Stimulated activated naive CD8-positive, alpha-beta T cell treated with anti-CD3 and anti-CD28 coated beads, Interleukin-15, amount 100 ng/mL, for 72 hours (primary cell): Measurements from ENCODE around the gene KRT38.
A peak's percentile ranks its signal among the peaks of the same experiment; 100 is the strongest.
"Not testable (repeated sequence)": the region's sequence is repeated elsewhere in the genome, so short reads cannot be mapped to it uniquely, and the experiment has no call there.

ENCODE experiments used
- ATAC-seq: fragments of 150-1000 bp; cut with Tn5 transposase; 2 replicates; pipeline ENCODE4 v1.10.0; 2021; ENCODE audit warnings: mild to moderate bottlenecking, moderate library complexity
- DNase-seq, 2 donors: peaks; one replicate each; pipeline ENCODE4 v3.0.0; 2021 to 2022
- H3K27ac Mint-ChIP-seq, 2 donors: one replicate each; pipeline ENCODE4 v1.8.0; 2022; ENCODE audit warnings: mild to moderate bottlenecking in 2 of 2, mixed read lengths in 2 of 2, moderate library complexity in 2 of 2
- H3K27me3 Mint-ChIP-seq: one replicate; pipeline ENCODE4 v1.8.0; 2022; ENCODE audit warnings: mixed read lengths
- H3K4me1 Mint-ChIP-seq: one replicate; pipeline ENCODE4 v1.8.0; 2022; ENCODE audit warnings: mild to moderate bottlenecking, mixed read lengths
- H3K4me3 Mint-ChIP-seq, 2 donors: one replicate each; pipeline ENCODE4 v1.8.0; 2022; ENCODE audit warnings: mild to moderate bottlenecking in 2 of 2, mixed read lengths in 2 of 2, moderate library complexity in 1 of 2
- H3K9me3 Mint-ChIP-seq, 2 donors: one replicate each; pipeline ENCODE4 v1.8.0; 2022; ENCODE audit warnings: mixed read lengths in 2 of 2

The KRT38 gene

GRCh38 chr17:41396996-41397660 is 43.7 kb downstream of the KRT38 start, which contains the start of gene KRT31:
TSS of gene KRT31 (minus strand) at chr17:41397608. CDS start at chr17:41397539, 69 bp downstream.
- H3K27ac Mint-ChIP-seq = no peak within 1 kb of the TSS
- ATAC-seq (no peak), DNase-seq (no peak)
- H3K4me1 Mint-ChIP-seq = peaks cover 2% of the 10 kb centered on the region
- no peak within 1 kb of the TSS for H3K4me3 Mint-ChIP-seq
- H3K27me3 Mint-ChIP-seq = peaks cover 2% of the 10 kb centered on the region
- no peaks in the 10 kb centered on the region for H3K9me3 Mint-ChIP-seq

GRCh38 chr17:41396340-41396739 is 44.4 kb downstream of the KRT38 start:
- DNase-seq (no peak), ATAC-seq (no peak)
- Mint-ChIP-seq H3K27ac (no peak overlapping the region), H3K9me3 (no peaks in the 10 kb centered on the region), H3K4me3 (no peak overlapping the region), H3K27me3 (peaks cover 8% of the 10 kb centered on the region), H3K4me1 (no peaks in the 10 kb centered on the region)

GRCh38 chr17:41395611-41396010 is 45.2 kb downstream of the KRT38 start:
- DNase-seq = no peak
- Mint-ChIP-seq H3K27me3 (peaks cover 8% of the 10 kb centered on the region), H3K9me3 (no peaks in the 10 kb centered on the region), H3K4me1 (no peaks in the 10 kb centered on the region), H3K27ac (no peak overlapping the region), H3K4me3 (no peak overlapping the region)
- no peak for ATAC-seq

DNA sequence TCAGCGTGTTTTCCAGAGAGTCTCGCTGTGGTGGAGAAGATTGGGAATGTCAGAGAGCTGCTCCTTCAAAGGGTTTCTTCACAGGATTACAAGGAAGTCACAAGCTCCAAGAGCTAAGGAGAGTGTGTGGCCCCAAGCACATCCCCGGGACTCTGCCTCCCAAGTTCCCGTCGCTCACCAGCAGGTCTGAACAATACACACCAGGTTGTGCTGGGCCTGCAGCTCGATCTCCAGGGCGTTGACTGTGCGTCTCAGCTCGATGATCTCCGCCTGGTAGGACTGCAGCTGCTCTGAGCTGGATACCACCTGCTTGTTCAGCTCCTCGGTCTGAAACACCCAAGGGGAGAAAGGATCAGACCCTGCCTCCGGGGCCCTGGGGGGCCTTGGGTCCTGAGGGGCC is 45.7 kb downstream of the KRT38 start:
- not testable (repeated sequence) for H3K4me1 Mint-ChIP-seq, ATAC-seq, H3K4me3 Mint-ChIP-seq, H3K27ac Mint-ChIP-seq, H3K9me3 Mint-ChIP-seq, H3K27me3 Mint-ChIP-seq, DNase-seq

DNA sequence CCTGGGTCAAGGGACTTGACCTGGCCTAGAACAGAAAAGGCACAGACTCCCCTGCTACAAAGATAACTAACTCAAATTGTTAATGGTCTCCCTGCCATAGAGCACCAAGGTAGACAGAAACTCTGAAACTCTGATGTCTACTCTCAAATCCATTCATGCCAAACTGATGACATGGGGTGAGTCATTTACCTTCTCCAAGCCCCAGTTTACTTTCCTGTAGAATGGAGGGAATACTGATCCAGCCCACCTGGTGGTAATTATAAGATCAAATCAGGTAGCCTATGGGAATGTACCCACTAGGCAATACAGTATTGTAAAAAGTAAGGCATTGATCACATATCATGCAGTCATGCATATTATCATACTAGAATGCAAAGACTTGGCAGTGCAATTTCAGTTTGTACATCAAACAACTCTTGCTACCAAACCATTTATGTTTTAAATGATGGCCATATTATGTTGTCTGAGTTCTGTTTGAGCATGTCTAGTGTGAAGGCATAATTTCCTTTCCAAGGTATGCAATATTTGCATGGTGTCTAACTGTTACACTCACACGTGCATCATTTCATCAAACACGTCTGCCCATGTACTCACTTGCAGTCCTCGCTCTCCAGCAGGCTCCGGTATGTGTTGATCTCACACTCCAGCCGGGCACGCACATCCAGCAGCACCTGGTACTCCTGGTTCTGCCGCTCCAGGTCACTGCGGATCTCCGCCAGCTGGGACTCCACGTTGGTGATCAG is 46.4 kb downstream of the KRT38 start:
- no peaks in the 10 kb centered on the region for H3K4me1 Mint-ChIP-seq
- no peak overlapping the region for H3K4me3 Mint-ChIP-seq
- no peaks in the 10 kb centered on the region for H3K9me3 Mint-ChIP-seq
- peaks cover 8% of the 10 kb centered on the region for H3K27me3 Mint-ChIP-seq
- H3K27ac Mint-ChIP-seq = no peak overlapping the region
- DNase-seq (no peak), ATAC-seq (no peak)

DNA sequence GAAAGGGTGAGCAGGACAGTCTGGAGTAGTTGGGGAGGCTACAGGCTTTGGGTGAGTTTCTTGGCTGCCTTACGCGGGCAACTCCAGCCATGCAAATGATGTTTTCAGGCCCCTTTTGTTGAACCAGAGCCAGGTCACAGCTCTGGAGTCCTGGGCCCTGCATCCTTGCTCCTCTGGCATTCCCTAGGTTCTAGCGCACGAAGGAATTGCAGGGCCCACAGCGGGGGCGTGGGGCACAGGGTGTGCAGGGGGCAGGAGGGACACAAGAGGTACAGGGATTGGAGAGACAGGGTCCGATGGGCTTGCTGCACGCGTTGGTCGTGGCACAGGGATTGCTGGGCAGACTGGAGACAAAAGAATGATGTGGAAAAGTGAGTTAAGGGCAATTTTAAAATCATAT is 47.0 kb downstream of the KRT38 start:
- H3K4me3 Mint-ChIP-seq = no peak overlapping the region
- ATAC-seq (no peak), DNase-seq (no peak)
- H3K9me3 Mint-ChIP-seq = no peaks in the 10 kb centered on the region
- no peaks in the 10 kb centered on the region for H3K4me1 Mint-ChIP-seq
- peaks cover 8% of the 10 kb centered on the region for H3K27me3 Mint-ChIP-seq
- peak overlapping the region in 1 of 2 donors; percentile 3 for H3K27ac Mint-ChIP-seq

DNA sequence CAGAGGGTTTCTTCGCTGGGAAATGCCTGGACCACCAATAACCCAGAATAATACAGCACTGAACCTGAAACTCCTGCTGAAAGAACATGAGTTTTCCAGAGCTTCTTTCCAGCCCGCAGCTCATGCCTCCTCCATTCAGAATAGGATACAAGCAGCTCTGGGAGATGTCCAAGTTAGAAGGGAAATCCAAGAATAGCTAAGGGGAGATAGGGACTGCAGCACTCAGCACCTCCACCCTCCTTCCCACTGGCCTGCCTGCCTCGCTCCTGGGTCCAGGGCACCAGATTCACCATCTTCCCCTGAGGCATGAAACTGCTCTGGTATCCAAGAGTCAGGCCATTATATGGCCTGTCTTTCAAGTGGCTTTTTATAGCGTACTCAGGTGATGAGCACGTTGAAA is 47.5 kb downstream of the KRT38 start:
- Mint-ChIP-seq H3K9me3 (no peaks in the 10 kb centered on the region), H3K27ac (no peak overlapping the region), H3K4me1 (no peaks in the 10 kb centered on the region), H3K27me3 (peaks cover 8% of the 10 kb centered on the region), H3K4me3 (no peak overlapping the region)
- ATAC-seq (no peak), DNase-seq (no peak)

DNA sequence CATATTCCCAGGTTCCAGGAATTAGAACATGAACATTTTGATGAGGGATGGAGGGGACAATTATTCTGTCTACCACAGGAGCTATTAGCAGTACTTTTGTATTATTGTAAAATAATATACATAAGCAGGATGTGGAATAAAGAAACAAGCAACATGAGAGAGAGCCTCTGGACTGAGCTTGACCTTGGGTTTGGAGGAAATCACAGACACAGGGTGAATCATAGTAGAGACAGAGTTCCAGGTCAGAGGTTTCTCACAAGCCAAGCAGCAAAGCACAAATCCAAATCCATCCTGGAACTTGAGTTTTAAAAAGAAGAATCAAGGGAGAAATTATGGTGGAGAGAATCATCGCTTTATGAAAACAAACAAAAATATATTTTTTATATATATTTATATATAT is 48.5 kb downstream of the KRT38 start:
- H3K27ac Mint-ChIP-seq = peak overlapping the region; percentile 7 to 9
- no peak for ATAC-seq
- peaks cover 0 to 5% of the 10 kb centered on the region in 2 donors for H3K9me3 Mint-ChIP-seq
- no peak for DNase-seq
- peaks cover 8% of the 10 kb centered on the region for H3K27me3 Mint-ChIP-seq
- no peaks in the 10 kb centered on the region for H3K4me1 Mint-ChIP-seq
- H3K4me3 Mint-ChIP-seq = no peak overlapping the region

DNA sequence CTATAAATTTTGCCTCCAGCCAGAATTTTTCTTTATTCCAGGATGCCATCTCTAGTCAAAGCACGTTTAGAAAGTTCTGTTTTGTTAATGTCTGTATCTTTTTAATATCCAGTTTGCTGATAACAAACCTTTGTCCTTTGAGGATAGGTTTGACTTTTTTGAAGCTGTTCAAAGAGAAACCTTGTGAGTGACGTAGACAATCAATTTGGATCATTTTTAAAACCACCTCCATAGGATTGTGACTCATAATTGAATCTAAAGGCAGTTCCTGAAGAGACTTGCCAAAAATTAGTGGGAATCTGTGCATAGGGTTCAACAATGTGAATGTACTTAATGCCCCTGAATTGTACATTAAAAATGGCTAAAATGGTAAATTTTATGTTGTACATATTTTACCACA is 49.2 kb downstream of the KRT38 start:
- Mint-ChIP-seq H3K4me3 (no peak overlapping the region), H3K9me3 (peaks cover 3 to 12% of the 10 kb centered on the region in 2 donors), H3K27me3 (peaks cover 8% of the 10 kb centered on the region), H3K4me1 (no peaks in the 10 kb centered on the region), H3K27ac (no peak overlapping the region)
- DNase-seq (no peak), ATAC-seq (no peak)

GRCh38 chr17:41390411-41390938 is 50.3 kb downstream of the KRT38 start:
- DNase-seq = no peak
- H3K27ac Mint-ChIP-seq = no peak overlapping the region
- no peaks in the 10 kb centered on the region for H3K4me1 Mint-ChIP-seq
- H3K4me3 Mint-ChIP-seq = no peak overlapping the region
- peaks cover 8 to 16% of the 10 kb centered on the region in 2 donors for H3K9me3 Mint-ChIP-seq
- peaks cover 8% of the 10 kb centered on the region for H3K27me3 Mint-ChIP-seq
- no peak for ATAC-seq

DNA sequence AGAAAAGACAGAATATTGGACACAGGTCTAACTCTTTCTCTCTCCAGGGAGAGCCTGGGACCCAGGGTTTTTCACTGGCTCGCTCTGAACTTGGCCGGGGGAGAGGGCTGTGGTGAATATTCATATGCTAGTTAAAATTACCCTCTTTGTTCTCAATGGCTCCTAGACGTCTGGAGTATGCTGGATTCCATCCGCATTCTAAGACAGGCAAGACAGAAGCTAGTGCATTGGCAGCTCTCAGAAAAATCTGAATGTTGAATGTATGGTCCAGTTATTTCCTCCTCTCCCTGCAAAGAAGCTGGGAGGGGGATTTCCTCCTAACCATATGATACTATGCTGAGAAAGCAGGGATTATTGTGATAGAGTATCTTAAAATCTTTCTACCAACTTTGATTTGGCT is 53.1 kb downstream of the KRT38 start:
- ATAC-seq = no peak
- H3K27ac Mint-ChIP-seq = no peak overlapping the region
- DNase-seq = no peak
- peaks cover 8 to 16% of the 10 kb centered on the region in 2 donors for H3K9me3 Mint-ChIP-seq
- H3K4me1 Mint-ChIP-seq = no peaks in the 10 kb centered on the region
- peaks cover 8% of the 10 kb centered on the region for H3K27me3 Mint-ChIP-seq
- no peak overlapping the region for H3K4me3 Mint-ChIP-seq

DNA sequence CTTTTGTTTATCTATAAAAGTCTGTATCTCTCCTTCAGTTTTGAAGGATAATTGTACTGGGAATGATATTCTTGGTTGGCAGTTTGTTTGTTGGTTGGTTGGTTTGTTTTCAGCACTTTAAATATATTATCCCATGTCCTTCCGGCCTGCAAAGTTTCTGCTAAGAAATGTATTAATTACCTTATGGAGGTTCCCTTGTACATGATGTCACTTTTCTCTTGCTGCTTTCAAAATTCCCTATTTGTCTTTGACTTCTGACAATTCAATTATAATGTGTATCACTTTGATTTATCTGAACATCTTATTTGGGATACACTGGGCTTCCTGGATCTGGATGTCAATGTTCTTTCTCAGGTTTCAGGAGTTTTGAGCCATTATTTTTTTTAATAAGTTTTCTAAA is 54.6 kb downstream of the KRT38 start:
- H3K4me3 Mint-ChIP-seq = no peak overlapping the region
- H3K4me1 Mint-ChIP-seq = no peaks in the 10 kb centered on the region
- no peak for ATAC-seq
- no peak overlapping the region for H3K27ac Mint-ChIP-seq
- no peak for DNase-seq
- H3K9me3 Mint-ChIP-seq = peaks cover 8 to 16% of the 10 kb centered on the region in 2 donors
- no peaks in the 10 kb centered on the region for H3K27me3 Mint-ChIP-seq
